ENCODE measurements around the gene CYP24A1.
A peak's percentile ranks its signal among the peaks of the same experiment; 100 is the strongest.

The CYP24A1 gene

DNA sequence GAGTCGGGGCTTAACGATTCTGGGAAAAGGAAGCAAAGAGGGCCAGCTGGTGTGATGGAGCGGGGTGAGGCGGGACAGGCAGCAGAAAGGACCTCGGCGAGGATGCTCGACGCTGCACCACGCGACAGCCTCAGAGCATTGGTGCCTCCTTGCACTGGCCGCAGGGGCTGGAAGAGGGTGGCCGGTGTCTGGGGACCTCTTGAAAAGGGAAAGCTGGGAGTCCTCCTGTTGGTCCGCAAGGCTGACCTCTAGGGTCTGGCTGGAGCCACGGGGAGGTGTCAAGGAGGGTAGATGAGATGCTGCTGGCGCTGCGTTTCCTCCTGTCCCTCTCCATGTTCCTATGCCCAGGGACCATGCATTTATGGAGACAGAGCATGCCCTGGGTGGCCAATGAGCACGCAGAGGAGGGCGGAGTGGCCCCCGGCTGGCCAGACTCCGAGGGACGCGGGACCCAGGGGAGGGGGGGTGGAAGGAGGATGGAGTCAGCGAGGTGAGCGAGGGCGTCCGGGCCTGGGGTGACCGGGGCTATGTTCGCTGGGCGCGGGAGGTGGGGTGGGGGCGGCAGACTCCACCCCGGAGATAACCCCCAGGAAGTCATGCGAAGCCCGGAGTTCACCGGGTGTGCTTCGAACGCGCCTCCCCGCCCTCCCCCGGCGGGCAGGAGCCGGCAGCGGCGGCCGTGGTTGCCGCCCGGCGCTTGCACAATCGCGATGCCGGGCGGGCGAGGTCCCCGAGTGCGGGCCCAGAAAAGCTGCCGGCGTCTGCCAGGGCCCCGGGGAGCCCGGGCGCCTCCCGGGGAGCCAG lies at the start of gene CYP24A1:
TSS of gene CYP24A1 (minus strand) at position 334 of the 804 bp plus-strand sequence. CDS start 407 bp downstream, outside the sequence.
- Histone ChIP-seq H3K9me3 (ENCODE audit: control insufficient read depth, insufficient read depth, low read length) (no peaks in the 10 kb centered on the region), H3K4me3 (ENCODE audit: low read length) (peak within 1 kb of the TSS; percentile 29; the same call in 1 of the 2 replicates), H3K36me3 (ENCODE audit: control insufficient read depth, insufficient read depth, low read length) (no peaks in the 10 kb centered on the region), H3K27ac (ENCODE audit: low read length) (no peak within 1 kb of the TSS), H3K27me3 (ENCODE audit: control insufficient read depth, insufficient read depth, low read length) (peaks cover 41% of the 10 kb centered on the region), H3K4me1 (ENCODE audit: control insufficient read depth, insufficient read depth, low read length) (peaks cover 8% of the 10 kb centered on the region; the same call in 1 of the 2 replicates)
- no CpG with 5 or more reads among the region's 61 CpGs for WGBS (ENCODE audit: insufficient coverage, insufficient read length)
- DNase-seq (ENCODE audit: low read depth, low spot score) = no peak

DNA sequence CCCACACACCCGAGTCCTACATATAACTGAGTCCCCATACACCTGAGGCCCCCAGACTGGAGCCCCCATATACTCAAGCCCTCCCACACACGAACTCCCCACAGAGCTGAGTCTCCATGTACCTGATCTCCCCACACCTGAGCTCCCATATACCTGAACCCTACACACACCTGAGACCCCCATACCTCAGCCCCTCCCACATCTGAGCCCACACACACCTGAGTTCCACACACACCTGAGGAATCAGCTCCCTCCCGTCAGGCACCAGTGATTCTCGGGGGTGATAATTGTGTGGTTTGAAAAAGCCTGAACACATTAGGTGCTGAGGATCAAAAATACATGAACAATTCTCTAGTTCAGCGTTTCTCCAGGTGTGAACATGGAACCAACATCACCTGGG lies 49.5 kb upstream of the CYP24A1 start:
- Histone ChIP-seq H3K36me3 (ENCODE audit: control insufficient read depth, insufficient read depth, low read length) (no peaks in the 10 kb centered on the region), H3K27me3 (ENCODE audit: control insufficient read depth, insufficient read depth, low read length) (no peaks in the 10 kb centered on the region), H3K9me3 (ENCODE audit: control insufficient read depth, insufficient read depth, low read length) (no peaks in the 10 kb centered on the region), H3K4me1 (ENCODE audit: control insufficient read depth, insufficient read depth, low read length) (0 out of 2 replicates have a peak, but pooled peaks cover 1% of the 10 kb centered on the region), H3K4me3 (ENCODE audit: low read length) (no peak overlapping the region), H3K27ac (ENCODE audit: low read length) (no peak overlapping the region)
- WGBS (ENCODE audit: insufficient coverage, insufficient read length) = no CpG with 5 or more reads among the region's 5 CpGs
- DNase-seq (ENCODE audit: low read depth, low spot score) = no peak

DNA sequence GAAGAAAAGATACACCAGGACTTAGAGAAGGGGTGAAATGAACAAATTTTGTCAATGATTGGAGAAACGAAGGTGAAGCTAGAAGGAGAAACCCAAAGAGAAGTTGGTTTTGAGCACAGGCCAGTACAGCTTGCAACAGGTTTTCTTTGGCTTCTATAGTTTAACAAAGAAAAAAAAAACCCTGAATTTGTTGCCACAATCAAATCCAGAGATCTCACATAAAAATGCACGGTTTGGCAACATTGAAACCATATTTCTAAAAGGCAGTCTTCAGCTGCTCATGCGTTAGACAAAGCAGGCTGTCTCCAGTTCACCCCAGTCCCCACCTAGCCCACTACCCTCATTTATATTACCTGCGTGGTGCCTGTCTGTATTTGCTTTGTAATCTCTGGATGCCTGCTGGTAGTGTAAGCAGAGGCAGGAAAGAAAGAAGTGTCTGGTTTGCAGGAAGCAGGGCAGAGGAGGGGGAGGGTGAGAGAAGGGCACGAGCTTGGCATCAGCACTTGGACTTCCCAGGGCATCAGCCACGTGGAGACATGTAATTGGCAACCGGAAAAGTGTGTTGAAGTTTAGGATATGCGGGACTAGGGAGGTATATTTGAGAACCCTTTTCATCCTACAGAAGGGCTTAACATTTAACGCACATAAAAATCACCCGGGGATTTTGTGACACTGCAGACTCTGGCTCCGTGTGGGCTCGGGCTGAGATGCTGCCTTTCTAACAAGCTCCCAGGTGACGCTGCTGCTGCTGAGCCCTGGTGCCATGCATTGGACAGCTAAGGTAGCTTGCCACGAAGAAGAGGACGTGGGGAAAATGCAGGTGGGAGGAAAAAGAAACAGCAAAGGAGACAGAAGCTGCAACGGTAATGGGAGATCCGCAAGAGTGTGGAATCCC lies 48.5 kb upstream of the CYP24A1 start:
- Histone ChIP-seq H3K4me3 (ENCODE audit: low read length) (no peak overlapping the region), H3K27me3 (ENCODE audit: control insufficient read depth, insufficient read depth, low read length) (no peaks in the 10 kb centered on the region), H3K36me3 (ENCODE audit: control insufficient read depth, insufficient read depth, low read length) (no peaks in the 10 kb centered on the region), H3K9me3 (ENCODE audit: control insufficient read depth, insufficient read depth, low read length) (no peaks in the 10 kb centered on the region), H3K27ac (ENCODE audit: low read length) (no peak overlapping the region), H3K4me1 (ENCODE audit: control insufficient read depth, insufficient read depth, low read length) (0 out of 2 replicates have a peak, but pooled peaks cover 1% of the 10 kb centered on the region)
- no peak for DNase-seq (ENCODE audit: low read depth, low spot score)
- WGBS (ENCODE audit: insufficient coverage, insufficient read length) = no CpG with 5 or more reads among the region's 17 CpGs

DNA sequence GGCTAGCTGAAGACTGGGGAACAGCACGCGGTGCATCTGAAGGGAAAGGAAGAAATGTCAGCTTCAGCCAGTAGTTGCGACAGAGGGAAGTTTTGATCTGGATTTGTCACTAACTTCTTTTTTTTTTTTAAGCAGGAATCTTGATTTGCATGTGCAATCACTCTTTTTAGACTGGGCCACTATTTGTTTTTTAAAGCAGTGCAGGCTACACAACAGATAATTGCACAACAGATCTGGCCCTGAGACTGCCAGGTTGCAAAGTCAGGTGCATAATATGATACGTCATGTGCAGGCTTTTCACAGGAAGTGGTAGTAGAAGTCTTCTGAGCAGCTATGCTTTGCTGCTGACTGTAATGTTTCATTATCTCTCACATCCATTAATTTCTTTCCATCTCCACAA lies 47.6 kb upstream of the CYP24A1 start:
- no peaks in the 10 kb centered on the region for H3K36me3 ChIP-seq (ENCODE audit: control insufficient read depth, insufficient read depth, low read length)
- no peaks in the 10 kb centered on the region for H3K27me3 ChIP-seq (ENCODE audit: control insufficient read depth, insufficient read depth, low read length)
- WGBS (ENCODE audit: insufficient coverage, insufficient read length) = no CpG with 5 or more reads among the region's 4 CpGs
- H3K9me3 ChIP-seq (ENCODE audit: control insufficient read depth, insufficient read depth, low read length) = no peaks in the 10 kb centered on the region
- H3K4me3 ChIP-seq (ENCODE audit: low read length) = no peak overlapping the region
- H3K27ac ChIP-seq (ENCODE audit: low read length) = no peak overlapping the region
- H3K4me1 ChIP-seq (ENCODE audit: control insufficient read depth, insufficient read depth, low read length) = 0 out of 2 replicates have a peak, but pooled peaks cover 1% of the 10 kb centered on the region
- DNase-seq (ENCODE audit: low read depth, low spot score) = no peak

DNA sequence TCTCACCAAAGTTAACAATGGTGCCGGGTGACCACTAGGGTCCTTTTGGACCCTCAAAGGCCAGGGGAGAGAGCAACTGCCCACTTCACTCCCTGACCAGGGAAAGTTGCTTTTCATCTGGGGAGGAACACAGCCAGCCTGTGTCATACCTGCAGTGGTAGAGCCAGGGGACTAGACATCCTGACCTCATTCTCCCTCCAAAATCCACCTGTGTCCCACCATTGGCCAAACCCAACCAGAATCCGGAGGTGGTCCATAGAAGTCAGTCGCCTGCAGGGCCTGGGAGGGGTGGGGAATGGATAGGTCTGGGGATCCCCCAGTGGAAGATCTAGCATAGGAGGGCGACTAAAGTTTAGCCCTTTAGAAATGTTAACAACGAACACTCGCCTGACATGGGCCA lies 46.9 kb upstream of the CYP24A1 start:
- no peaks in the 10 kb centered on the region for H3K27me3 ChIP-seq (ENCODE audit: control insufficient read depth, insufficient read depth, low read length)
- WGBS (ENCODE audit: insufficient coverage, insufficient read length) = no CpG with 5 or more reads among the region's 6 CpGs
- H3K4me3 ChIP-seq (ENCODE audit: low read length) = no peak overlapping the region
- DNase-seq (ENCODE audit: low read depth, low spot score) = no peak
- H3K9me3 ChIP-seq (ENCODE audit: control insufficient read depth, insufficient read depth, low read length) = no peaks in the 10 kb centered on the region
- H3K4me1 ChIP-seq (ENCODE audit: control insufficient read depth, insufficient read depth, low read length) = 0 out of 2 replicates have a peak, but pooled peaks cover 1% of the 10 kb centered on the region
- H3K36me3 ChIP-seq (ENCODE audit: control insufficient read depth, insufficient read depth, low read length) = no peaks in the 10 kb centered on the region
- no peak overlapping the region for H3K27ac ChIP-seq (ENCODE audit: low read length)

DNA sequence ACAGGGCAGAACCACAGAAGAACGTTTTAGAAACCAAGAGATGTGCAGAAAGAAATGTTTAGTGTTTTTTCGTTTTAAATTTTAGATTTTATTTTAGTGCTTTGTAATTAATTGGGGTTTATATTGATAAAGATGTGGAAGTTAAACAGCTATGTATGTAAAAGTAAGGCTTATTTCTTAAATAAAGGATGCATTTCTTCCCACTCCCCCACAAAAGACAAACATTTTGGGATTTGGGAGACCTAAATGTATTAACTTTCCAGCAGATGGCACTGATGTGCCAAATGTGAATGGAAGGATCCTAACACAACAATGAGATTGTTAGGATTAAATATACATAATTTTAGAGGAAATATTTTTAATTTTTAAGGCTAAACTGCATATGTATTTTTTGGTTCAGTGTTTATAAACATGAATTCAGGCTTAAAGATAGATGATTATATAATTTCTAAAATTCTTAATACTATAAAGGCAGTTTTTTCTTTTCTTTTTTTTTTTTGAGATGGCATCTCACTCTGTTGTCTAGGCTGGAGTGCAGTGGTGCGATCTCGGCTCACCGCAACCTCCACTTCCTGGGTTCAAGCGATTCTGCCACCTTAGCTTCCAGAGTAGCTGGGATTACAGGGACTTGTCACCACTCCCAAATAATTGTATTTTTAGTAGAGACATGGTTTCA lies 46.1 kb upstream of the CYP24A1 start:
- Histone ChIP-seq H3K4me3 (ENCODE audit: low read length) (no peak overlapping the region), H3K27ac (ENCODE audit: low read length) (no peak overlapping the region), H3K27me3 (ENCODE audit: control insufficient read depth, insufficient read depth, low read length) (no peaks in the 10 kb centered on the region), H3K36me3 (ENCODE audit: control insufficient read depth, insufficient read depth, low read length) (no peaks in the 10 kb centered on the region), H3K9me3 (ENCODE audit: control insufficient read depth, insufficient read depth, low read length) (no peaks in the 10 kb centered on the region), H3K4me1 (ENCODE audit: control insufficient read depth, insufficient read depth, low read length) (0 out of 2 replicates have a peak, but pooled peaks cover 1% of the 10 kb centered on the region)
- no peak for DNase-seq (ENCODE audit: low read depth, low spot score)
- 96% methylated on average over 1 of the region's 6 CpGs for WGBS (ENCODE audit: insufficient coverage, insufficient read length)

DNA sequence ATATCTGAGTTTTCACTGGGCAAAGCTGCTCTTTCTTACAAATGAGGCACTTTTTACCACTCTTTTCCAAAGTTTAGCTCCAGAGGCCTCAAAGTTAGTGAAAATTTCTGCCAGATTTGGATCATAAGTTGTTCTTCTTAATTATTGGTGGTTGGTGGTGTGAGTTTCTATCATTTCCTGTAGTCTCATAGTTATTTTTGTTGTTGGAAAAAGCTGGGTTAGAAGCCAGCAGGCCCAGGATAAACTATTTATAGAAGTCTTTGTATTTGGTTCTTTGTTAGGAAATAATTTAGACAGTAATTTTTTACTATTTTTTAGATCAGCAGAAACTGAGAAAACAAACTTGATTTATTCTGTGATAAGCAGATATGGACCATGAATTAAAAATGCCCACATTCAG lies 44.7 kb upstream of the CYP24A1 start:
- no peaks in the 10 kb centered on the region for H3K9me3 ChIP-seq (ENCODE audit: control insufficient read depth, insufficient read depth, low read length)
- H3K4me3 ChIP-seq (ENCODE audit: low read length) = no peak overlapping the region
- H3K27ac ChIP-seq (ENCODE audit: low read length) = no peak overlapping the region
- no peak for DNase-seq (ENCODE audit: low read depth, low spot score)
- H3K27me3 ChIP-seq (ENCODE audit: control insufficient read depth, insufficient read depth, low read length) = no peaks in the 10 kb centered on the region
- H3K36me3 ChIP-seq (ENCODE audit: control insufficient read depth, insufficient read depth, low read length) = no peaks in the 10 kb centered on the region
- H3K4me1 ChIP-seq (ENCODE audit: control insufficient read depth, insufficient read depth, low read length) = 0 out of 2 replicates have a peak, but pooled peaks cover 1% of the 10 kb centered on the region

DNA sequence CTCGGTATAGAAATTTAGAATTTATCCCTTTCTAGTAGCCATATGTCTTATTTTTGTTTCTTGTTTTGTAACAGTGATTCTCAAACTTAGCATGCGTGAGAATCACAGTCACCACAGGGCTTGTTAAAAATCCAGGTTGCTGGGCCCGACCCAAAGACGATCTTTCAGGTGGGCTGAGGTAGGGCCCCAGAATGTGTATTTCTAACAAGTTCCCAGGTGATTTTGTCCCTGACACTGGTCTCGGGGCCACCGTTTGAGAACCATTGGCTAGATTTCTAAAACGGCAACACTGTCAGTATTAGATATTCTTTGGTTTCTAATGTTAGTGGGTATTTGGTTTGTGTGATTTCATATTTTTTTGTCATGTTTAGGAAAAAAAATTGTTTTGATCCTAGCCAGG lies 44.0 kb upstream of the CYP24A1 start:
- no peaks in the 10 kb centered on the region for H3K27me3 ChIP-seq (ENCODE audit: control insufficient read depth, insufficient read depth, low read length)
- DNase-seq (ENCODE audit: low read depth, low spot score) = no peak

DNA sequence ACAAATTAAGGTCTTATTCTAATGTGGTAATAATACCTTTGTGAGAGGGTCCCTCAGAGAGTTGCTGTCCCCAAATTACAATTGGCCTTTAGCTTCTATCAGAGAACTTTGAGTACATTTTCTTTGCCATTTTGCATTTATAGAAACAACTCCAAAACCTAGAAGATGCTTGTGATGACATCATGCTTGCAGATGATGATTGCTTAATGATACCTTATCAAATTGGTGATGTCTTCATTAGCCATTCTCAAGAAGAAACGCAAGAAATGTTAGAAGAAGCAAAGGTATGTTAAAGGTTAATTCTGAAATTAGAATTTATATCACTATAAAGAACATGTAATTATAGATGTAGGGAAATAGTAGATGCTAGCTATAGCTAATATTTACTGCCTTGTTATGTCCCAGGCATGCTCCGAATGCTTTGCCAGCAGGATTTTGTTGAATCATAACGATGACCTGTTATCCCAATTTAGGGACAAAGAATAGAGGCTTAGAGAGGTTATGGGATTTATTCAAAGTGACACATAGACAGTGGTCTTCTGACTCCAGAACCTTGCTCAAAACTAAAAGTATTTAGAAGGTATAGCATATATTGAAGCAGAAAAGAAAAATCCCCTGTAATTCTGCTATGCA lies 41.5 kb upstream of the CYP24A1 start:
- no peaks in the 10 kb centered on the region for H3K36me3 ChIP-seq (ENCODE audit: control insufficient read depth, insufficient read depth, low read length)
- DNase-seq (ENCODE audit: low read depth, low spot score) = no peak
- H3K4me1 ChIP-seq (ENCODE audit: control insufficient read depth, insufficient read depth, low read length) = no peaks in the 10 kb centered on the region
- H3K4me3 ChIP-seq (ENCODE audit: low read length) = no peak overlapping the region
- no CpG with 5 or more reads among the region's 3 CpGs for WGBS (ENCODE audit: insufficient coverage, insufficient read length)
- H3K9me3 ChIP-seq (ENCODE audit: control insufficient read depth, insufficient read depth, low read length) = no peaks in the 10 kb centered on the region
- H3K27me3 ChIP-seq (ENCODE audit: control insufficient read depth, insufficient read depth, low read length) = no peaks in the 10 kb centered on the region
- no peak overlapping the region for H3K27ac ChIP-seq (ENCODE audit: low read length)

More for the DNA sequence above, 44.0 kb upstream of the CYP24A1 start:
- no peak overlapping the region for H3K4me3 ChIP-seq (ENCODE audit: low read length)
- H3K27ac ChIP-seq (ENCODE audit: low read length) = no peak overlapping the region
- H3K4me1 ChIP-seq (ENCODE audit: control insufficient read depth, insufficient read depth, low read length) = 0 out of 2 replicates have a peak, but pooled peaks cover 1% of the 10 kb centered on the region
- H3K9me3 ChIP-seq (ENCODE audit: control insufficient read depth, insufficient read depth, low read length) = no peaks in the 10 kb centered on the region
- no peaks in the 10 kb centered on the region for H3K36me3 ChIP-seq (ENCODE audit: control insufficient read depth, insufficient read depth, low read length)
- no CpG with 5 or more reads among the region's 7 CpGs for WGBS (ENCODE audit: insufficient coverage, insufficient read length)

DNA sequence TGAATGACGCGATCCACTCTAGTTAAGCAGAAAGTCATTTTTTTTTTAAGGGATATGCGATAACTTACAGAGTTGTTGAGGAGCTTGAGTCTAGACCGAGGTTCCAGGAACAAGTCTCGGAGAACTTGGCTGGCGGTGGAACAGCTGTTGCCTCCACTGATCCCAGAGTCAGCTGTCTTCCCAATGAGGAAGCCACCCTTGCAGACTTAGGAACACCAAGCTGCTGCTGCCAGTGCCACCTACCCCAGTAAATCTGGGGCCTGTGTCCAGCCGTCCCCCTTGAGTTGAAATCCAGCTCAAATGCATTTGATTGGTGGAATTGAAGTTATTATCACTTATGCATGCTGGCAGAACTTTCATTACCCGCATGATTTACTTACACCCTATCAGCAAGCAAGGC lies 40.8 kb upstream of the CYP24A1 start:
- Histone ChIP-seq H3K27ac (ENCODE audit: low read length) (no peak overlapping the region), H3K9me3 (ENCODE audit: control insufficient read depth, insufficient read depth, low read length) (no peaks in the 10 kb centered on the region), H3K4me3 (ENCODE audit: low read length) (no peak overlapping the region), H3K4me1 (ENCODE audit: control insufficient read depth, insufficient read depth, low read length) (no peaks in the 10 kb centered on the region), H3K36me3 (ENCODE audit: control insufficient read depth, insufficient read depth, low read length) (no peaks in the 10 kb centered on the region), H3K27me3 (ENCODE audit: control insufficient read depth, insufficient read depth, low read length) (no peaks in the 10 kb centered on the region)
- no peak for DNase-seq (ENCODE audit: low read depth, low spot score)
- no CpG with 5 or more reads among the region's 8 CpGs for WGBS (ENCODE audit: insufficient coverage, insufficient read length)
